D721Med (cell line): ENCODE measurements around the gene LDLRAD4.

Experiments used
- DNase-seq: peaks from one replicate; pipeline ENCODE4 v3.0.0; 2011; ENCODE audit warnings: low spot score; ENCODE audit not compliant: insufficient read length
- FAIRE-seq: peaks from 2 replicates; lab custom pipeline; 2011; peaks lifted over from hg19 to GRCh38; lab: Jason Lieb, UNC
- CTCF ChIP-seq: IDR thresholded peaks from 2 replicates; pipeline ENCODE4 v1.5.1; 2012; ENCODE audit warnings: mild to moderate bottlenecking, control low read depth; ENCODE audit not compliant: insufficient read depth; ENCODE audit errors: missing control alignments

The LDLRAD4 gene

GRCh38 chr18:13262839-13263691 lies 44.5 kb downstream of the LDLRAD4 start:
- no peak for TF ChIP-seq CTCF
- DNase-seq, result no peak
- no peak for FAIRE-seq

- TF ChIP-seq CTCF, result no peak
- DNase-seq (no peak), FAIRE-seq (no peak)
Observed at GRCh38 chr18:13264091-13265007, 45.8 kb downstream of the LDLRAD4 start.

GRCh38 chr18:13265008-13265910 lies 46.7 kb downstream of the LDLRAD4 start:
- no peak for TF ChIP-seq CTCF
- no peak for FAIRE-seq
- no peak for DNase-seq

GRCh38 chr18:13265911-13266217 lies 47.3 kb downstream of the LDLRAD4 start:
- no peak for TF ChIP-seq CTCF
- no peak for DNase-seq
- FAIRE-seq, result no peak

- no peak for TF ChIP-seq CTCF
- FAIRE-seq (no peak), DNase-seq (no peak)
Observed at GRCh38 chr18:13266218-13267100, 47.9 kb downstream of the LDLRAD4 start.

- DNase-seq (no peak), FAIRE-seq (no peak)
- no peak for TF ChIP-seq CTCF
Observed at GRCh38 chr18:13267431-13267873, 48.9 kb downstream of the LDLRAD4 start.
